ENCODE measurements around the gene SRSF10.

DNA sequence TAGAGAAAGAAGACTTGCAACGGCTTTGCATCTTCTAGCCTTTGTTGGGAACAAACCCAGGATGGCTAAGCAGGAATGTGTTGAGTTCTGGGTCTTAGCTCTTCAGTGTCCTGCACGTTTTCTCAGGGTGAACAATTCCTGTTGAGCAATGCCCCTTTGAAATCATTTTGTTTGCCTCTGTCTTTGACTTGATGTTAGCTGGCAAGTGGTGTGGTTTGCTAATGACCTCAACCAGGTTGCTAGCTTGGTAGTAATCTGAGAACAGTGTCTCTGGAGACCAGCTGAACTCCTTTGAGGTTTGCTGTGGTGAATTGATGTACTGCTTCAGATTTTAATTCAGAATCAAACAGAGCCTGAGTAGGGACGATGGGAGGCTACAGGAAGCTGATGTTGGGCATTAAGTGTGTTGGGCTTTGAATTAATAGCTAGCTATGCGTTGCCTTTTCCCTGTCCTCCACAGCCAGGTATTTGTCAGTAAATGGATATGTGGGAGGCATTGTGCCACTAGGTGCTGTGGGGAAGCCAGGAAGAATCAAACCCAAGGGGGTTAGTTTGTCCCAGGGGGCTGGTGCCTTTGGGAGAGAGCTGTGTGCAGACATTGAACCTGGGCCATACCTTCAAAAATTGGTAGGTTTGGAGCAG is 23.3 kb upstream of the SRSF10 start:
- TF ChIP-seq GATA2 (IDR thresholded peaks at IDR 0.05; ENCODE audit: low read depth, low read length): no peak
- no peak for TF ChIP-seq GATA3 (IDR thresholded peaks at IDR 0.05; ENCODE audit: low read depth, low read length)

Measured in SH-SY5Y (cell line).